H1 (cell line): Measurements from ENCODE around the gene S100A13. TPM values are rescaled to one million over a fixed set of nuclear protein-coding genes. Genes with fewer than 3 reads are reported as not detected.

Source experiments
- CTCF ChIA-PET: fragments of 300-600 bp; sonication (Branson Sonifier 250); formaldehyde crosslinking; loops from one replicate; lab custom pipeline; 2021; ENCODE audit not compliant: partially characterized antibody; lab: Charles Lee
- POLR2A ChIA-PET: fragments of 300-600 bp; sonication (Branson Sonifier 250); formaldehyde crosslinking; loops from one replicate; lab custom pipeline; 2021; ENCODE audit warnings: inconsistent platforms; ENCODE audit not compliant: partially characterized antibody; lab: Charles Lee
- DNase-seq, 2 experiments: peaks; one replicate each; pipeline versions ENCODE4 v3.0.0 to v3.0.0-alpha.2; 2010 to 2022; ENCODE audit warnings: low spot score in 2 of 2, low read depth in 1 of 2, mixed read lengths in 1 of 2
- FAIRE-seq: peaks from 2 replicates; lab custom pipeline; 2011; peaks lifted over from hg19 to GRCh38; lab: Jason Lieb, UNC
- H2AFZ ChIP-seq: 2 replicates; pipeline ENCODE4 v1.8.1; 2012; ENCODE audit warnings: low read length, inconsistent platforms
- H2AK5ac ChIP-seq: 2 replicates; pipeline ENCODE4 v1.6.1; 2013; ENCODE audit warnings: low read depth, low read length
- H2BK120ac ChIP-seq: replicated peaks from 2 replicates; pipeline ENCODE3; 2013; ENCODE audit warnings: low read depth, low read length, inconsistent platforms
- H2BK12ac ChIP-seq: 2 replicates; pipeline ENCODE4 v1.6.1; 2013; ENCODE audit warnings: low read depth, low read length
- H2BK15ac ChIP-seq: 2 replicates; pipeline ENCODE4 v1.6.1; 2013; ENCODE audit warnings: low read length
- H2BK20ac ChIP-seq: 2 replicates; pipeline ENCODE4 v1.6.1; 2013; ENCODE audit warnings: low read length
- H2BK5ac ChIP-seq: 2 replicates; pipeline ENCODE4 v1.6.1; 2013; ENCODE audit warnings: low read depth, low read length
- H3K14ac ChIP-seq: 2 replicates; pipeline ENCODE4 v1.6.1; 2013; ENCODE audit warnings: inconsistent platforms; ENCODE audit not compliant: insufficient read length
- H3K18ac ChIP-seq: 2 replicates; pipeline ENCODE4 v1.6.1; 2013; ENCODE audit warnings: low read length; ENCODE audit errors: extremely low read depth
- H3K23ac ChIP-seq: 2 replicates; pipeline ENCODE4 v1.6.1; 2013; ENCODE audit warnings: inconsistent platforms; ENCODE audit not compliant: insufficient read length
- H3K23me2 ChIP-seq: 2 replicates; pipeline ENCODE4 v1.6.1; 2013; ENCODE audit warnings: low read depth, low read length
- H3K27ac ChIP-seq: 2 replicates; pipeline ENCODE4 v1.6.1; 2011; ENCODE audit warnings: low read depth, low read length, inconsistent platforms
- H3K27me3 ChIP-seq, 4 experiments: replicated peaks in 1 of 4; 1 replicate in 1 of 4; 2 replicates in 3 of 4; pipeline versions ENCODE4 v1.6.1 to v1.8.1; 2011 to 2013; ENCODE audit warnings: low read length in 3 of 4, mild to moderate bottlenecking in 3 of 4, inconsistent platforms in 2 of 4, mixed read lengths in 2 of 4, moderate library complexity in 1 of 4; ENCODE audit not compliant: control insufficient read depth in 3 of 4, insufficient read depth in 3 of 4; ENCODE audit errors: extremely low read depth in 1 of 4
- H3K36me3 ChIP-seq, 4 experiments: 2 replicates each; pipeline versions ENCODE4 v1.6.1 to v1.8.1; 2011 to 2013; ENCODE audit warnings: mild to moderate bottlenecking in 4 of 4, low read length in 3 of 4, moderate library complexity in 2 of 4, control low read depth in 1 of 4, inconsistent platforms in 1 of 4; ENCODE audit not compliant: insufficient read depth in 4 of 4, control insufficient read depth in 2 of 4
- H3K4ac ChIP-seq: replicated peaks from 2 replicates; pipeline ENCODE3; 2013; ENCODE audit warnings: low read length, low read depth, mixed read lengths, inconsistent platforms; ENCODE audit not compliant: insufficient read length
- H3K4me1 ChIP-seq, 4 experiments: replicated peaks in 1 of 4; 1 replicate in 1 of 4; 2 replicates in 3 of 4; pipeline versions ENCODE4 v1.6.1 to v1.8.1; 2011 to 2013; ENCODE audit warnings: low read length in 3 of 4, inconsistent platforms in 2 of 4, mixed read lengths in 1 of 4; ENCODE audit not compliant: insufficient read depth in 4 of 4, control insufficient read depth in 3 of 4
- H3K4me2 ChIP-seq, 2 experiments: 2 replicates each; pipeline versions ENCODE4 v1.6.1 to v1.8.1; 2011 to 2013; ENCODE audit warnings: low read depth in 2 of 2, low read length in 2 of 2, control low read depth in 1 of 2, inconsistent platforms in 1 of 2, mild to moderate bottlenecking in 1 of 2; ENCODE audit not compliant: insufficient read depth in 1 of 2
- H3K4me3 ChIP-seq, 4 experiments: fragments of 200-600, 300-600 bp in 1 of 4; sonication (generic), shearing (Covaris generic), sonication (Bioruptor Twin) in 1 of 4; 2 replicates each; pipeline versions ENCODE4 v1.5.1 to v1.8.1; 2011 to 2016; ENCODE audit warnings: low read length in 4 of 4, low read depth in 3 of 4, control low read depth in 2 of 4, inconsistent platforms in 2 of 4, mild to moderate bottlenecking in 2 of 4, mixed read lengths in 1 of 4, moderate library complexity in 1 of 4; ENCODE audit not compliant: insufficient read depth in 2 of 4; ENCODE audit errors: extremely low read depth in 1 of 4
- H3K56ac ChIP-seq: replicated peaks from 2 replicates; pipeline ENCODE3; 2013; ENCODE audit warnings: low read depth, mild to moderate bottlenecking, mixed read lengths, low read length, inconsistent platforms; ENCODE audit not compliant: insufficient read length
- H3K79me1 ChIP-seq: 2 replicates; pipeline ENCODE4 v1.6.1; 2013; ENCODE audit warnings: low read depth, low read length, control low read depth
- H3K79me2 ChIP-seq, 2 experiments: 2 replicates each; pipeline versions ENCODE4 v1.6.1 to v1.8.1; 2012 to 2013; ENCODE audit warnings: low read length in 2 of 2, mild to moderate bottlenecking in 2 of 2, inconsistent platforms in 1 of 2; ENCODE audit not compliant: insufficient read depth in 2 of 2, control insufficient read depth in 1 of 2
- H3K9ac ChIP-seq, 4 experiments: replicated peaks in 1 of 4; 1 replicate in 1 of 4; 2 replicates in 3 of 4; pipeline versions ENCODE4 v1.6.1 to v1.8.1; 2011 to 2013; ENCODE audit warnings: low read depth in 3 of 4, low read length in 3 of 4, control low read depth in 2 of 4, mild to moderate bottlenecking in 2 of 4, moderate library complexity in 2 of 4, inconsistent platforms in 1 of 4; ENCODE audit errors: extremely low read depth in 1 of 4
- H3K9me3 ChIP-seq, 2 experiments: 2 replicates each; pipeline versions ENCODE4 v1.6.1 to v1.8.1; 2012 to 2013; ENCODE audit warnings: mild to moderate bottlenecking in 2 of 2, moderate library complexity in 2 of 2, control low read depth in 1 of 2, inconsistent platforms in 1 of 2, low read depth in 1 of 2, low read length in 1 of 2, mixed read lengths in 1 of 2; ENCODE audit not compliant: insufficient read depth in 2 of 2
- H4K20me1 ChIP-seq, 2 experiments: replicated peaks in 1 of 2; 2 replicates each; pipeline versions ENCODE3 to v1.8.1; 2011 to 2013; ENCODE audit warnings: inconsistent platforms in 2 of 2, low read length in 2 of 2, mild to moderate bottlenecking in 1 of 2; ENCODE audit not compliant: insufficient read depth in 2 of 2, control insufficient read depth in 1 of 2
- H4K5ac ChIP-seq: 2 replicates; pipeline ENCODE4 v1.6.1; 2013; ENCODE audit warnings: low read length, low read depth, mixed read lengths, inconsistent platforms; ENCODE audit not compliant: insufficient read length
- H4K8ac ChIP-seq: 2 replicates; pipeline ENCODE4 v1.8.0; 2013; ENCODE audit warnings: mild to moderate bottlenecking, moderate library complexity, low read length, inconsistent platforms; ENCODE audit not compliant: insufficient read depth; ENCODE audit errors: extremely low read depth
- H4K91ac ChIP-seq: replicated peaks from 2 replicates; pipeline ENCODE3; 2013; ENCODE audit warnings: low read length, mixed read lengths, inconsistent platforms; ENCODE audit not compliant: insufficient read length
- CTCF ChIP-seq, 3 experiments: IDR thresholded peaks; 1 replicate in 2 of 3; 2 replicates in 1 of 3; pipeline versions ENCODE4 v1.5.1 to v1.6.1; 2011; ENCODE audit warnings: low read length in 3 of 3, mild to moderate bottlenecking in 3 of 3, inconsistent platforms in 2 of 3, low read depth in 1 of 3, moderate library complexity in 1 of 3; ENCODE audit not compliant: insufficient read depth in 1 of 3; ENCODE audit errors: control extremely low read depth in 1 of 3
- FOSL1 ChIP-seq: IDR thresholded peaks from 2 replicates; pipeline ENCODE4 v1.6.1; 2011; ENCODE audit warnings: mild to moderate bottlenecking, low read depth, low read length, moderate library complexity; ENCODE audit not compliant: insufficient read depth
- GABPA ChIP-seq: IDR thresholded peaks from 2 replicates; pipeline ENCODE4 v1.6.1; 2011; ENCODE audit warnings: mild to moderate bottlenecking, low read length, moderate library complexity, borderline replicate concordance; ENCODE audit not compliant: insufficient read depth
- HDAC2 ChIP-seq, 2 experiments: fragments of 300-600 bp in 1 of 2; sonication (generic) in 1 of 2; IDR thresholded peaks; 2 replicates each; pipeline ENCODE4 v1.6.1; 2011 to 2012; ENCODE audit warnings: low read depth in 2 of 2, low read length in 2 of 2, mild to moderate bottlenecking in 2 of 2, moderate library complexity in 2 of 2, borderline replicate concordance in 1 of 2, inconsistent platforms in 1 of 2
- JUN ChIP-seq: IDR thresholded peaks from 2 replicates; pipeline ENCODE4 v1.6.1; 2011; ENCODE audit warnings: low read depth, mild to moderate bottlenecking, improper control_type of control experiment, low read length
- KDM1A ChIP-seq: fragments of 200-600, 300-600 bp; sonication (generic); IDR thresholded peaks from 2 replicates; pipeline ENCODE4 v1.7.1; 2016; ENCODE audit warnings: mild to moderate bottlenecking, low read length, borderline replicate concordance
- RFX5 ChIP-seq: IDR thresholded peaks from 2 replicates; pipeline ENCODE4 v1.6.1; 2011; ENCODE audit warnings: low read depth, low read length, improper control_type of control experiment, borderline replicate concordance
- SIN3A ChIP-seq, 2 experiments: IDR thresholded peaks in 1 of 2; conservative IDR thresholded peaks in 1 of 2; 2 replicates each; pipeline ENCODE4 v1.6.1; 2011 to 2012; ENCODE audit warnings: low read length in 2 of 2, improper control_type of control experiment in 1 of 2, low read depth in 1 of 2, mild to moderate bottlenecking in 1 of 2
- TAF7 ChIP-seq: optimal IDR thresholded peaks from 2 replicates; pipeline ENCODE3; 2011; ENCODE audit warnings: low read depth, mild to moderate bottlenecking, inconsistent platforms, low read length, moderate library complexity, borderline replicate concordance
- WGBS, 2 experiments: shearing (Covaris generic) in 1 of 2; methylation state at CpG; one replicate each; pipeline versions ENCODE4 v1.1.6 to v1.1.7; 2013 to 2015; ENCODE audit warnings: low lambda C conversion rate in 2 of 2, mixed read lengths in 2 of 2, inconsistent platforms in 1 of 2, low coverage in 1 of 2, missing lambda C conversion rate in 1 of 2; ENCODE audit not compliant: insufficient replicate concordance in 2 of 2, insufficient coverage in 1 of 2, insufficient read length in 1 of 2; ENCODE audit errors: extremely low coverage in 1 of 2, missing lambda C conversion rate in 1 of 2; 5-methylcytosine and 5-hydroxymethylcytosine counted together
- polyA plus RNA-seq, 7 experiments: library from polyadenylated mRNA; depleted of rRNA in 3 of 7; stranded (reverse) in 5 of 7; unstranded in 2 of 7; fragments of >200 nt in 5 of 7; fragments of 200-250 nt in 2 of 7; gene quantifications; 1 replicate in 5 of 7; 2 replicates in 1 of 7; 4 replicates in 1 of 7; pipeline versions ENCODE4 v1.2.1 to v1.2.3, GENCODE V29; 2011 to 2013; ENCODE audit warnings: missing spikeins in 2 of 7, mixed read lengths in 2 of 7
- total RNA-seq: library from RNA; stranded (reverse); fragmentation: NEBNext Ultra II Directional; extraction: Animal tissue kit (Norgen Biotek cat#: 25700); gene quantifications from 2 replicates; pipeline ENCODE4 v1.2.1, GENCODE V29; 2021

The S100A13 gene
- total and polyA plus RNA-seq, 2 of the 8 experiments (the other 6 are each of a cell fraction or from before 2014, with no cell fraction given), result 63.6 to 127 TPM

GRCh38 chr1:153649863-153650235 is 22.5 kb upstream of the S100A13 start:
- CTCF ChIA-PET, result interaction anchor here (1.2 to 3.1 kb wide), 6 partner anchors 9 to 139 kb away, joined by 3 to 13 read pairs (median 6); partner anchors contain the start of genes CHTOP, S100A1, S100A13 and SNAPIN
- TF ChIP-seq CTCF (IDR thresholded peaks at IDR 0.05; ENCODE audit: control extremely low read depth in 1 of 3, insufficient read depth in 1 of 3, low read depth in 1 of 3, low read length in 3 of 3) (no peak), SIN3A (conservative IDR thresholded peaks at IDR 0.05 in 1 of 2, IDR thresholded peaks at IDR 0.05 in 1 of 2; ENCODE audit: low read depth in 1 of 2, low read length in 2 of 2) (no peak), TAF7 (no peak), RFX5 (no peak), GABPA (no peak), HDAC2 (IDR thresholded peaks at IDR 0.05; ENCODE audit: borderline replicate concordance in 1 of 2, low read depth in 2 of 2, low read length in 2 of 2) (no peak), KDM1A (no peak), FOSL1 (no peak), JUN (no peak)

More at GRCh38 chr1:153649863-153650235, 22.5 kb upstream of the S100A13 start:
- Histone ChIP-seq H3K4me2 (no peak overlapping the region), H3K79me1 (no peaks in the 10 kb centered on the region), H3K23ac (no peak overlapping the region), H3K4ac (no peak overlapping the region), H3K9ac (no peak overlapping the region; a peak in 1 of 7 replicates), H3K18ac (no peak overlapping the region), H3K14ac (no peak overlapping the region), H3K79me2 (no peaks in the 10 kb centered on the region), H3K27me3 (no peaks in the 10 kb centered on the region), H3K56ac (no peak overlapping the region), H2BK120ac (no peak overlapping the region), H3K36me3 (peaks cover 6 to 14% (median 13%) of the 10 kb centered on the region in 4 experiments), H4K20me1 (peaks cover 3% of the 10 kb centered on the region in 2 experiments), H2BK20ac (no peak overlapping the region), H4K5ac (no peak overlapping the region), H3K9me3 (no peaks in the 10 kb centered on the region), H4K91ac (no peak overlapping the region), H3K4me3 (no peak overlapping the region), H2AK5ac (no peak overlapping the region), H2BK15ac (peak overlapping the region; percentile 92; the same call in 1 of the 2 replicates), H3K23me2 (no peaks in the 10 kb centered on the region), H3K27ac (no peak overlapping the region), H2AFZ (no peak overlapping the region), H2BK5ac (no peak overlapping the region), H2BK12ac (peak overlapping the region; percentile 80; the same call in 1 of the 2 replicates), H4K8ac (no peak overlapping the region), H3K4me1 (peaks cover 0 to 3% (median 0%) of the 10 kb centered on the region in 4 experiments; a peak in 1 of 7 replicates)
- POLR2A ChIA-PET, result interaction anchor here (0.5 to 16.2 kb wide), 8 partner anchors 9 to 340 kb away, joined by 3 to 343 read pairs (median 8); partner anchors contain the start of genes CHTOP, ILF2, RPS27 and S100A1
- DNase-seq (no peak), FAIRE-seq (no peak)
- 92% methylated on average over 2 of the region's 2 CpGs; no CpG with 5 or more reads in 1 of the 2 experiments for WGBS, 2 experiments
